NCI-H345 treated with DMSO at 0.1 percent for 48 hours (cell line): Measurements from ENCODE around the gene ZBTB14.

Experiments used
- DNase-seq: peaks from one replicate; lab custom pipeline; 2025; ENCODE audit not compliant: unreplicated experiment; lab: John Stamatoyannopoulos, UW

The ZBTB14 gene, protein sequence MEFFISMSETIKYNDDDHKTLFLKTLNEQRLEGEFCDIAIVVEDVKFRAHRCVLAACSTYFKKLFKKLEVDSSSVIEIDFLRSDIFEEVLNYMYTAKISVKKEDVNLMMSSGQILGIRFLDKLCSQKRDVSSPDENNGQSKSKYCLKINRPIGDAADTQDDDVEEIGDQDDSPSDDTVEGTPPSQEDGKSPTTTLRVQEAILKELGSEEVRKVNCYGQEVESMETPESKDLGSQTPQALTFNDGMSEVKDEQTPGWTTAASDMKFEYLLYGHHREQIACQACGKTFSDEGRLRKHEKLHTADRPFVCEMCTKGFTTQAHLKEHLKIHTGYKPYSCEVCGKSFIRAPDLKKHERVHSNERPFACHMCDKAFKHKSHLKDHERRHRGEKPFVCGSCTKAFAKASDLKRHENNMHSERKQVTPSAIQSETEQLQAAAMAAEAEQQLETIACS

DNA sequence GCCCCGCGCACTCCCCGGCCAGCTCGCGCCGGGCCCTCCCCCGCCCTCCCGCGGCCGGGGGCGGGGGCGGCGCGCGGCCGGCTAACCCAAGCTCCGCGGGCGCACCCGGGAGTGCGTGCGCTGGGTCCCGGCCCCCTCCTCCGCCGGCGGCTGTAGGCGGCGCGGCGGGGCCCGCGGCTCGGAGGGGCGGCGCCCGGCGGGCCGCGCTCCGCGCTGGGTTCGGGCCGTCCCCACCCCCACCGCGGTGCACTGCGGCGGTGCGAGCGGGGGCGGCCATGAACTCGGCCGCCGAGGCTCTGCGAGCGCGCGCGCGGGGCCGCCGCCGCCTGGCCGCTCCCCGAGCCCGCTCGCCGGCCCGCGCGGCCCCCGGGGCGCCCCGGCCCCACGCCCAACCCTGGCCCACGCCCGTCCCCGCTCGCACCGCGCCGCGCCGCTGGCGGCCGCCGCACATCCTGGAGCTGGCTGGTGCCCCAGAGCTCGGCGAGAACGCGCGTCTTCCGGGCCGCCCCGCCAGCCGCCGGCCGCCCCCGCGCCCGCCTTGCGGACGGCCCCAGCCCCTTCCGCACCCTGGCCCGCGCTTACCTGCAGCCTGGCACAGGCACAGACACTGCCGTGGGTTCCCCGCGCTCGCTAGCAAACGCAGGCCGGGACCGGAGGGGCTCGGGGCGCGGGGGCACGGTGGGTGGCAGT is at the start of gene ZBTB14:
Gene ZBTB14 (minus strand): TSS at position 496 of the 690 bp plus-strand sequence. CDS start 2,480 bp downstream, outside the sequence.
- no peak for DNase-seq

DNA sequence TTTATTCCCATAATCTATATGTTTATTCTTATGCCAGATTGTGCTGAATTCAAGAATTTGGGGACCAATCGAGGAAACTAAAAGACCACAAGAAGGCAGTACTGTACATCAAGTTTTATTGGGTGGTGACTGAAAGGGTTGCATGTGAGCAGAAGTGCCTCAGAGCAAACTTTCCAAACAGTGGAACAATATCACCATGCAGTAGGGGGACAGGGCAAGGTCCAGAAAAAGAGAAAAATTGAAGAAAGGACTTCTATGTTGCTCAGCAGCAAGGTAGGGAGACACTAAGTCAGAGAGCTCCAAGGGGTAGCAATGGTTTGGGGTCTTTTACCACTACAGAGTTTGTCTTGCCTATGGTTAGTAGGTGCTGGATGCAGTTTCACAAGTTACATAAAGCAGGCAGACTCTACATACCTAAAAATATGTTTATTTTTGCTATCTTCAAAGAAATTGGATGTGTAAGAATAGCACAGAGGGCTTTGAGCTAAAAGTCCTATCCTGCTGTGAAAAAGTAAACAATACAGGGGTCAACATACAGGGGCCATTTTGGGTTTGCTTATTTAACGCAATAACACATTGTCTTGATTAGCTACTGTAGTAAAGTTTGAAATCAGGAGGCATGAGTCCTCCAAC is 43.8 kb upstream of the ZBTB14 start:
- DNase-seq: no peak

DNA sequence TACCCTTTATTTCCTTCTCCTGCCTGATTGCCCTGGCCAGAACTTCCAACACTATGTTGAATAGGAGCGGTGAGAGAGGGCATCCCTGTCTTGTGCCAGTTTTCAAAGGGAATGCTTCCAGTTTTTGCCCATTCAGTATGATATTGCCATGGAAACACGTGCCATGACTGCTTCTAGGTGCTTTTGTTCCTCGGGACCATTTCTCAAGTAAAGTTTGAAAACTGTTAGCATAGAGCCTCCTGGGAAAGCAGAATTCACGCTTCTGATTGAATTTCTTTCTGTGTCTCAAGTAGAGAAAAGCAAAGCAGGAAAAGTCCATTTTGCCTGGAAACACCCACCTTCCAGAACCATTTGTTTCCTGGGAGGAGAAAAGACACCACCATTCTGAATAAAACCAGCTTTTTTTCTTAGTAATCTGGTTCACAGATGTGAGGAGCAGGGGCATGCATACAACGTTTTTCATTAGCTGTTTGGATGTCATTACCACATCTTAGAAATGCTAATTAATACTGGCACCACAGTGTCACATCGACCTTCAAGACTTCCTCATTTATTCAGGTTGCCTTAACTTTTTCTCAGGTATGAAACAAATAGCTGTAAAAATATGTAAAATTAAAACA is 39.0 kb upstream of the ZBTB14 start:
- no peak for DNase-seq

DNA sequence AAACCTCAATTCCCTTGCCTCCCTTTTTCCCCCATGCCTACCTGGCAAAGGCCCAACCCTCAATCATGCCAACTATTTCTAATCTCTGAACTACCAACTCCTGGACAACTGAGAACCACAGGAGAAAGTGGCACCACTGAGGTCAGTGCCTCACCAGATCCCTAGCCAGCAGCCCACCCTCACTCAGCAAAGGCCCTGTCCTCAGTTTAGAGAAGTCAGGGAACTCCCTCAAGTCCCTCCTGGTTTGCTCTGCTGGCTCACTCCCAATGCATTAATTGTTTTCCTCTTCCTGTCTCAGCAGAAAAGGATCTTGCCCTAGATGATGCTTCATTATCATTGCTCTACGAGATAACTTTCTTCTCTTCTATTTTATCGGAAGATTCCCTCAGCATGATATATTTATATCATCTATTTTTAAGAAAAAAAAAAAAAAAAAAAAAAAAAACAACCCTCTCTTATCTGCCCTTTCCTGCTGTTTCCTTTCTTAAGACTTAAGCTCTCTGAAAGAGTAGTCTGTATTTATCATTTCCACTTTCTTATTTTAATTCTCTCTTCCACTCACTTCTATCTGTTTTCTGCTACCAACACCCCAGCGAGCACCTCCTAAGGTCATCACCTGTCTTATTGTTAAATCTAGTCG is 22.7 kb upstream of the ZBTB14 start:
- no peak for DNase-seq

DNA sequence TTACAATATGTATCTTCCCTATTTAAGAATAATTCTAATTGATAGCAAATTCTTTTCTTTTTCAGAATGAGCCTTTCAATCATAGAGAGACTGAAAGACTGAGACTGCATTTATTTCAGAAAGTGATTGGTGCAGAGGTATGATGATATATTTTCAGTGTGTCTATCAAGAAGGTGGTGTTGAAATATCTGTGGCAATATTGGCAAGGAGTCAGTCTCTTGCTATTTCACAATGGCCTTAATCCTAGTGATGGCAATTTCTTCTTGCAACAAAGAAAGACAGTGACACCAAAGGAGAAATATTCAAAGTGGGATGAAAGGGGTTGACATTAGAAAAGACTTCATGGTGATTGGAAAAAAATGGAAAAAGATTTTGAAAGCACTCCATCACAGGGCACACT is 21.7 kb upstream of the ZBTB14 start:
- no peak for DNase-seq

DNA sequence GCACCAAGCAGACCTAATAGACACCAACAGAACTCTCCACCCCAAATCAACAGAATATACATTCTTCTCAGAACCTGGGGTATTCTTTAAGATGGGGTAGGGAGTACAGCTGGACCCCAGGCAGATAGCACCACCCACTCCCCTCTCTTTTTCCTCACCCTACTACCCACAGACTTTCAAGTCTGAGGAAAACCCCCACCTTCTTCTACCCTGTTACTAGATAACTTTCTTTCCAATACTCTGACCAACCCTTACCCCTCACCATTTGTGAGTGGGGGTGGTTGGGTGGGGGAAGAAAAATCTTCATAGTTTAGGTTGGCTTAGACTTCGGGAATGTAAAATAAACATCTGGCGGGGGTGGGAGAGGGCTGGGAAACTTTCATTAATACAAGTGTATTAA is 20.3 kb upstream of the ZBTB14 start:
- no peak for DNase-seq

DNA sequence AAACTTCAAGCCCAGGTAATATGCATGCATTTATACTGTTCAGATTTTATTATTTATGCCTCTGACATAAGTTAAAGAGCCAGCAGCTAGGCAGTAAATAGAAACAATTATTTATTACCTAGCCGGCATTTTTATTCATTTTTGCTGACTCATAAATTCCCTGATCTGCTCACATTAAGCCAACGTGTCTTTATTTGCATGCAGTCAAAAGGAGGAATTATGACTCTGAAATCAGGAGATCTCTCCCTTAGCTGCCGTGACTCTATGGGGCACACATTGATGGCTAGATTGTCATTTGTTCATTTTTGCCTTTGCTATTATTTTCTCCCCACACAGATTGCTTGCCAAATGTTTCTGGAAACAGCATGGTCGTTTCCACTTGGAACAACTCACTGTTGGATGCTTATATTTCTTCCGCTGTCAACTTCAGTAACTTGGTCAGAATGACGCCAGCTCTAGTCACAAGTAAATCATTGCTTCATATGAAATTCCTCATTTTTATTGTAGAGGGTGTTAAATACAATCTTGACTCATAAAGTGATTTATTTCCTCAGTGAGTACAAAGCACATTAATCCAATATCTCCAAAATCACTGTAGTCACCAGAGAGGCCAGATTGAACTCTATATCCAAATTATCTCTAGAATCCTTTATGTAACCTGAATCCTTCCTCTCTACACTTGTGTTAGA is 15.9 kb upstream of the ZBTB14 start:
- no peak for DNase-seq

DNA sequence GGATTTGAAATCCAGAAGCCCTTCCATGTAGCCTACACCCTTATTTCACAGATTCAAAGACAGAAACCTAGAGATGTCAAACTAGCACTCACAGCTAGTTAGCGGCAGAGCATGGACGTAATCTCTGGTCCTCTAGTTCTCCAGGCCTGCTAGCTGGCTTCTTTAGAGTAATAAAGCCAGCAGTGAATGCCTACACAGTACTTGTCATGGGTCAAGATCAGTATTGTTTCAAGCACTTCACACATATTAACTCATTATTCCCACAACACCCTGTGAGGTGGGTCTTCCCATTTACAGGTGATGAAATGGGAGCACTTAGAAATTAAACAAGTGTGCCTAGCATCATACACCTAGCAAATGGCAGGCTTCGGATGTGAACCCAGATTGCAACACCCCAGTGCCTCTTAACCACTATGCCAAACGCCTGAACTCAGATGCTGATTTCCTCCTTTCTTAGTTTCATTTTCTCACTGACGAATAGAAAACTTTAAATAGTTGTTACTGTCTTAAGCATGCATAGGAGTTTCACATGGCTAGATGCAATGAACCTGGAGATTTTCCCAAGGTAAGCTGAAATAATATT is 14.5 kb upstream of the ZBTB14 start:
- no peak for DNase-seq

DNA sequence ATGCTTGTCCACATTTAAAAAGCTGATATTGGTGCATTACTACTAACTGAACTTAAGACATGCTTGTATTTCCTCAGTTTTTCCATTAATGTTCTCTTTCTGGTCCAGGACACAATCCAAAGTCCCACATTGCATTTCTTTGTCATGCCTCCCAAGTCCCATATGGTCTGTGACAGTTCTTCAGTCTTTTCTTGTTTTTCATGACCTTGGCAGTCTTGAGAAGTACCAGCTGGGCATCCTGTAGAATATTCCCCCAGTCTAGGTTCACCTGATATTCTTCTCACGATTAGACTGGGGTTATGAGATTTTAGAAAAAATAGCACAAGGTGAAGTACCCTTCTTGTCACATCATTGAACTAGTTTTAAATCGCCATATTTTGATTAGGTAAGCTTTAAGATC is 10.3 kb upstream of the ZBTB14 start:
- no peak for DNase-seq

DNA sequence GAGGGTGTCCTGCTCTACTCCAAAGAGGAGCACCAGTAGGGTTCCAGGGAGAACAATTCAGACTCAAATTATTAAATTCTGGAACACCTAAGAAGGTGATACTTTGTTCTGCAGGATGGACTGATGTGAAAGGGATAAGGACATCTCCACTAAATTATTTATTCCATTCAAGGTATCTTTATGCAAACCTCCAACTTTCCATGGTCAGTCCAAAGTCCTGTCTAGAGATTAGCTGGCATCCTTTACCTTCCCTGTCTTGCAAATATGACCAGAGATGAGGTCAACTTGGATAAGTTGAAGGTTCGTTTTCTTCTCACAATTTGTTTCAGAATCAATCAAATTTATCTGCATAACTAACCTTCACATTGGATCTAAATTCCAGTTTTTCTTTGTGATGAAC is 8.7 kb upstream of the ZBTB14 start:
- no peak for DNase-seq

DNA sequence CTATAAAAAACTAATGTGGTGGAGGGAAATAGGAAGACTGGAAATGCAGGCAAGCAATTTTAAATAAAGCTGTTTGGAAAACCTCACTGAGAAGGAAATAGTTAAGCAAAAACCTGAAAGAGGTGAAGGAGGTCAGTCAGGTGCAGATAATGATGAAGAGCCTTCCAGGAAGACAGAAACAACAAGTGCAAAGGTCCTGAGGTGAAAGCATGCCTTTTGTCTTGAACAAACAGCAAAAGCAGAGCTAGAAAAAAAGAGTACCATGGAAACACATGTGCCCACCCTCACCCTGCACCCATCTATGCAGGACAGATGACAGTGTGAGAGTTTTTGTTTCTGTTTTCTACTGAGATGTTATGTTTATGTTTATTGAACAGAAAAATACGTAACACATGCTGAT is 8.1 kb upstream of the ZBTB14 start:
- no peak for DNase-seq

DNA sequence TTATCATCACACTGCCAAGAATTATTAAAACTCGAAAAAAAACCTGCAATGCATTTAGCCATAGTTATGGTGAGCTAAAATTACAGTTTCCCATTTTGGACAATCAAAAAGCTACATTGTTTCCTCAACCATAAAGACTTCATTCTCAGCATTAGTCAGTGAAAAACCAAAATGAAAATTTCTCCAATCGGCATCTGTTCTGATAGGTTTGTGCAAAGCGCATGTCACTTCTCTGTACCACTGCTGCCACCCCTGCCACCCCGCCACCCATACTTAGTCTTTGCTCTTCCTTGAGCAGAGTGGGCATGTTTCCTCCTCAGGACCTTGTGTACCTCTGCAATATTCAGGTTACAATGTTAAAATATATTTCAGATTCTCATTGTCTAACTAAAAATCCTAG is 7.1 kb upstream of the ZBTB14 start:
- no peak for DNase-seq

DNA sequence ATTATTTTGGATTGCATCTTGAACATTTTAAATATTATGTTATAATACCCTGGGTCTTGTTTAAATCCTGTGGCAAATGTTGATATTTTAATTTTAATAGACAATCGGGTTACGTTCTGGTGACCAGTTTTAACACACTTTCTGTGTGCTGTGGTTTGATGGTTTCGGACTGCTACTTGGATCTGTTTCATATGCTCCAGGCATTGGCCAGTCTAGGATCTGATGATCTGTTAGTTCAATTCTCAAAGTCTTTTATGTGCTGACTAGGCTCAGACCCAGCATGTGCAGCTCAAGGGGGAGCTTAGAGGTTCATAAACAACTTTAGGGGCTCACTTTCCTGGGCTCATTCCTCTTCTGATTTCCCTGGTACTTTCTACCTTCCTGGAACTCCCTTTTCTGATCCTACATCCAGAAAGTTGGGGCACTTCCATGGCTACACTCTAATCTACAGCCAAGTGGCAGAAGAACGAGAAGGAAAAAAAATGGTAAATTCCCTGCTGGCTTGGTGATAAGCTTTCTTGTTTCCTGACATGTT is 5.0 kb upstream of the ZBTB14 start:
- DNase-seq: no peak

DNA sequence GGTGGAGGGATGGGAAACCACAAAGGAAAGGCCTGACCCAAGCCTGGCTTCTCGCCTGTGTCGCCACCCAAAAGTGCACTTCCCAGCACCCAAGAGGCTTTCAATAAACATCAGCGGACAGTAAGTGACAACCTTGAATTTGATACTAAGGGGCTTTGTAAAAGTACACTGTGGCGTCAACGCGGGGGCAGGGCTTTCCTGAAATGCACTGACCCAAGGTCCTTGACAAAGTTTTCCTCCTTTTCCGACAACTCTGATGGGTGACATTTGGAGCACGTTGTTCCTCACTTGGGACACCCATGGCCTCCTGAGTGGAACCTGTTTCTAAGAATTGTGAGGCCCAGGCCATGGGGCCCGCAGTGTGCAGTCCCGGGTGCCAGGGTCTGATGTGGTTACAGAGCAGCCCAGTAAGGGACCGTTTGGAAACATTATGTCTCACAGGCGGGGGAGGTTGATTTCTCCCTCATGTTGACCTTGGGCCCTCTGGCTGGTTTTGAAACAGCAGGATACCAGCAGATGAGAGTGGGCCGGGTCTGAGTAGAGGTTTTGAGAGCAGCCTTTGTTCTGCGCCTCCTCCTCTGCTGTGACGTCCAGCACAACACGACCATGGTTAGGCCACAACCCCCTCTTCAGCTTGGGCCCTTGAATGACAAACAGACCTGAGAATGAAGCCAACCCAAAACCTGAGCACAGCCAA is 2.8 kb upstream of the ZBTB14 start:
- no peak for DNase-seq

DNA sequence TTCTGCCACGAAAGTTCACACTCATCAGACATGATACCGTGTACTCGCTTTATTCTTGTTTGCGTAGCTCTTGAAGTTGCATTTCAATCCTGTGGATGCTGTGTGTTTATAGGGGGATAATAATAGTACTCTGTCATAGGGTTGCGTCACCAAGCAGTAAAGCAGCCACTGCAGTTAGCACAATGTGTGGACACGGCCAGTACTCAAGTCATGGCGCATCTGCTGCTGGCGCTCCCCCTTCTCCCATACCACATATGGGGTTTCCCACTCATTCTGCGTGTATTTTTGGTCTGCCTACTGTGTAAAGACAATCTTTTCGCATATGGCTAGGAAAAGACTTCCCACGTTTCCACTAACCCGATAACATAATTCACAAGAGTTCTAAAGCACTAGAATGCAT is 2.1 kb upstream of the ZBTB14 start:
- no peak for DNase-seq

DNA sequence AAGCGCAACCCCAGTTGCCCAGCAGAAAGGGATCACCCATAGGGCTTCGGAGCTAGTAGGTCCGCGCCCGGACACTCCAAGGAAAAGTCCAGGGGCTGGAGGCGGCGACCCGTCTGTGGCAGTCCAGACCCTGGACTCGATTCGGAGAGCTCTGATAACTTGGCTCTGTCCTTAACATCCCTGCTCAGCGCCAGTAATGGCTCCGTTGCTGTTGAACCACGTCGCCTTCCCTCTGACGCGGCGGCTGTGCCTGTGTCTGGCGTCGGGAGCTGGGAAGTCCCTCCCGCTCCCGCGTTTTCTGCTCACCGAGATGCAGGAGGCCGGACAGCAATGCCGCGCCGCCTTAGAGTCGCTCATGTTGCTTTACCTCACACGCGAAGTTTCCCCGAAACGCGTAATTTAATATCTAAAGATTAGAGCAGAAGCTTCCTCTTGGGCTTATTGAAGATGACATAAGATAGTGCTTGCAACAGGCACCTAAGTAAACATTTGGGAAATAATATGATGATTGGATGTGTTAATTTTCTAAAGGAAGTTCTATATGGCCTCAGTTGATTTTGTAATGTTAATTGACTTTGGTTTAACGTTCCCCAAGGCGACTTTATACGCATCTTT is 1.3 kb upstream of the ZBTB14 start:
- DNase-seq: peak; percentile 77

DNA sequence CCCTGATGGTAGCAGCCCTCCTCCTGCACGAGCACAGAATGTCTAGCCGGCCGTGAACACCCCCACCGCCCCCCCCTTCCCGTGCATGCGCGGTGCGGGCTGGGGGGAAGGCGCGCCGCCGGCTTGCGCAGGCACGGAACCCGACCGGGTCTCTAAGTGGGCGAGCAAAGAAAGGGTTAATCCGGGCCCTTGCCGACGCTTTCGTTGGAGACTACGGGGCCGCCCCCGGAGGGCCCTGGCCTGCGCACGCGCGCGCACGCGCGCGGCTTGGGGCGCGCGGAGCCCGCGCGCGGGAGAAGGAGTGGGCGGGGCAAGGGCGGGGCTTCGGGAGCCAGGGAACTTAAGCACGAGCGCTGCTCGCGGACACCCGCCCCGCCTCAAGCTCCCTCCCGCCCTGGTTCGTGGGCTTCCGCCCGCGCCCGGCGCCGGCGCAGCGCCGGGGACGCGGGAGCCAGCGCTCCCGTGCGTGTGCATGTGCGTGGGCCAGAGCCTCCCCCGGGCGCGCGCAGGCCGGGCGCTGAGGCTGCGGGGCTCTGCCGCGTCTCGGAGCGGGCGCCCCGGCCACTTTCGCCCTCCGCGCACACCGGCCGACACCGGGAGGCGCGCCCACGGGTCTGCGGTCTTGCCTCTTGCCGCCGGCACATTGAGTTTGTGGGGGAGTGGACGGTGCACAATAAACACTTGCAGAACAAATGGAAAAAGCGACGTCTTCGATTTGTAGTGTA is 617 bp upstream of the ZBTB14 start:
- DNase-seq: peak; percentile 87
